Ovary (tissue), 3 donors: Measurements from ENCODE around the gene CHMP2B.

Experiments used
- EP300 ChIP-seq: sonication (generic); formaldehyde crosslinking; IDR thresholded peaks from one replicate; pipeline ENCODE4 v1.6.1; 2017; ENCODE audit warnings: antibody characterized with exemption
- POLR2A ChIP-seq: fragments of 450-650 bp; IDR thresholded peaks from one replicate; pipeline ENCODE4 v1.6.1; 2017; ENCODE audit warnings: antibody characterized with exemption, mild to moderate bottlenecking, moderate library complexity
- TF ChIP-seq, protein P1 (sequence below), 3 donors: fragments of 450-650 bp in 2 of 3; fragments of 200-600 bp in 1 of 3; IDR thresholded peaks; one replicate each; pipeline versions ENCODE4 v1.5.1 to v1.8.0; 2016 to 2022; ENCODE audit warnings: antibody characterized with exemption in 3 of 3, mild to moderate bottlenecking in 1 of 3
- donor health status: DM: no; HTN: no; CAD: no.

DNA sequence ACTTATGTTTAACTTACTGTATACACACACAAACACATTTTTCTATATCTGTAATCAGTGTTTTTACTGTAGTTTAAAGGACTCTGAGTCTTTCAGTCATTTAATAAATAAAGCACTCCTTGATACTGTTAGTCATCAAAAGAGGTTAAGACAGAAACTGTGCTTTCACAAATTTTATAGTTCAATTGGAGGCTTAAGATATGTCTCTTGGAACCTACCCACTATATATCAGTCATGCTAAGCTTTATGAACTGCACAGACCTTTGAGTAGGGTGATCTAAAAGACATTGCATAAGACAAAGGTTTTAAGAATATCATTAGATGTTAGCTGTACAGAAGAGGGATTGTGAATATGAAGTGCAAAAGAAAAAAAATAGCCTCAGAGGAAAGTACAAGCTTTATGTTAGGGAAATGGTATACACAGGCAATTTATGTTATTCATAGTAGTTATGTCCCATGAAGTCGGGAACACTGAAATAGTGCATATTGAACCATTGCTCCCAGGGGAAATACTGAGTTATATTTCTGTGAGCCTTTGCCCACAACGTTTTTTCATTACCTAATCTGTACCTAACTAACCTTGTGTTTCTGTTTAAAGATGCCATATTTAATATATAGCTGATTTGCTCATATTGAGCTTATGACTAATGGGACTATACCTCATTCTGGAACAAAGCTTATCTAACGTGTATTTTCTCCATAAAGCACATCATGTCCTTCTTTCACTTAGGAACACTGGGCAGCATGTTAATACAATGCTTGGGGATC, 19.7 kb downstream of the CHMP2B start:
- TF ChIP-seq, protein P1, sequence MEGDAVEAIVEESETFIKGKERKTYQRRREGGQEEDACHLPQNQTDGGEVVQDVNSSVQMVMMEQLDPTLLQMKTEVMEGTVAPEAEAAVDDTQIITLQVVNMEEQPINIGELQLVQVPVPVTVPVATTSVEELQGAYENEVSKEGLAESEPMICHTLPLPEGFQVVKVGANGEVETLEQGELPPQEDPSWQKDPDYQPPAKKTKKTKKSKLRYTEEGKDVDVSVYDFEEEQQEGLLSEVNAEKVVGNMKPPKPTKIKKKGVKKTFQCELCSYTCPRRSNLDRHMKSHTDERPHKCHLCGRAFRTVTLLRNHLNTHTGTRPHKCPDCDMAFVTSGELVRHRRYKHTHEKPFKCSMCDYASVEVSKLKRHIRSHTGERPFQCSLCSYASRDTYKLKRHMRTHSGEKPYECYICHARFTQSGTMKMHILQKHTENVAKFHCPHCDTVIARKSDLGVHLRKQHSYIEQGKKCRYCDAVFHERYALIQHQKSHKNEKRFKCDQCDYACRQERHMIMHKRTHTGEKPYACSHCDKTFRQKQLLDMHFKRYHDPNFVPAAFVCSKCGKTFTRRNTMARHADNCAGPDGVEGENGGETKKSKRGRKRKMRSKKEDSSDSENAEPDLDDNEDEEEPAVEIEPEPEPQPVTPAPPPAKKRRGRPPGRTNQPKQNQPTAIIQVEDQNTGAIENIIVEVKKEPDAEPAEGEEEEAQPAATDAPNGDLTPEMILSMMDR (IDR thresholded peaks at IDR 0.05) = no peak
- TF ChIP-seq POLR2A = no peak
- TF ChIP-seq EP300 = no peak
